SK-MEL-5 (cell line): Measurements from ENCODE around the gene PLEKHA8. TPM values are rescaled to one million over a fixed set of nuclear protein-coding genes. Genes with fewer than 3 reads are reported as not detected.

Experiments used
- small RNA-seq, 2 experiments: library from RNA; depleted of rRNA; stranded (forward); fragments of <200 nt; gene quantifications; one replicate each; pipeline ENCODE3, GENCODE V24; 2014
- total RNA-seq: library from RNA; depleted of rRNA; stranded (reverse); fragments of >200 nt; shearing (Covaris generic); gene quantifications from 2 replicates; pipeline ENCODE4 v1.2.3, GENCODE V29; 2014; rRNA removed

The PLEKHA8 gene
- total RNA-seq, 1 experiment from 2014 or later = 18.6 TPM

Small RNAs within 50 kb of the gene (small RNA-seq; reads per million reads assigned to genes)
- 0 reads per million in 2 experiments for gene RPS27P16

Other genes with a start within 250 kb of the PLEKHA8 start
- 3.6 and 4.1 TPM in 2 replicates for gene WIPF3, start 221.9 kb upstream of the PLEKHA8 start, total RNA-seq
- gene SCRN1, start 38.6 kb upstream of the PLEKHA8 start, total RNA-seq = 62.1 and 64.5 TPM in 2 replicates
- 42.9 and 43.3 TPM in 2 replicates for gene FKBP14, start 1.7 kb upstream of the PLEKHA8 start, total RNA-seq
- 99.2 and 112 TPM in 2 replicates for gene MTURN, start 106.6 kb downstream of the PLEKHA8 start, total RNA-seq